HCT116 (cell line): ENCODE data around the gene VPS35. TPM values are rescaled to one million over a fixed set of nuclear protein-coding genes. Genes with fewer than 3 reads are reported as not detected.

Experiments used
- ATAC-seq: fragments of 200-7000 bp; cut with Tn5 transposase; 2 replicates; pipeline ENCODE4 v1.9.1; 2020; ENCODE audit warnings: mild to moderate bottlenecking, moderate library complexity
- BruUV-seq: library from RNA; stranded (reverse); fragments of 400-500 nt; replicated peaks from 2 replicates; lab custom pipeline; 2021; lab: Mats Ljungman, UMichigan
- CTCF ChIA-PET: fragments of 300-600 bp; sonication (Branson Sonifier 250); formaldehyde crosslinking; loops from one replicate; lab custom pipeline; 2021; ENCODE audit warnings: antibody characterized with exemption; lab: Charles Lee
- POLR2A ChIA-PET: fragments of 300-600, 350-600 bp; sonication (Branson Sonifier 250); formaldehyde crosslinking; loops from one replicate; lab custom pipeline; 2021; ENCODE audit warnings: antibody characterized with exemption; lab: Charles Lee
- RAD21 ChIA-PET, 2 experiments: fragments of 300-600 bp; sonication (Branson Sonifier 250); formaldehyde crosslinking; loops; one replicate each; lab custom pipeline; 2023; ENCODE audit warnings: low total read pairs in 2 of 2; ENCODE audit not compliant: uncharacterized antibody in 2 of 2, unreplicated experiment in 2 of 2, low non-redundant PET in 1 of 2; lab: Charles Lee
- DNase-seq: peaks from one replicate; pipeline ENCODE4 v3.0.0-alpha.2; 2010; ENCODE audit warnings: low read depth, low spot score
- H2AFZ ChIP-seq: fragments of 200-600 bp; shearing (Covaris generic), sonication (generic); 2 replicates; pipeline ENCODE4 v1.6.1; 2017; ENCODE audit warnings: low read depth, mixed run types, mixed read lengths, antibody characterized with exemption, low read length; ENCODE audit not compliant: poor library complexity, severe bottlenecking
- H3K27ac ChIP-seq: 2 replicates; pipeline ENCODE4 v1.5.1; 2012; ENCODE audit warnings: low read depth, low read length
- H3K27me3 ChIP-seq: fragments of 200-600 bp; sonication (generic); 2 replicates; pipeline ENCODE4 v1.6.1; 2016; ENCODE audit warnings: mixed run types, low read length, mixed read lengths; ENCODE audit not compliant: insufficient read depth
- H3K36me3 ChIP-seq, 2 experiments: fragments of 200-500 bp in 1 of 2; fragments of 200-600 bp in 1 of 2; sonication (Bioruptor generic) in 1 of 2; sonication (generic) in 1 of 2; 2 replicates each; pipeline versions ENCODE4 v1.5.1 to v1.6.1; 2014 to 2016; ENCODE audit warnings: low read length in 2 of 2, inconsistent platforms in 1 of 2, mixed read lengths in 1 of 2, mixed run types in 1 of 2; ENCODE audit not compliant: insufficient read depth in 2 of 2, control insufficient read depth in 1 of 2
- H3K4me1 ChIP-seq, 2 experiments: fragments of 200-600 bp in 1 of 2; sonication (generic) in 1 of 2; 2 replicates each; pipeline versions ENCODE4 v1.5.1 to v1.6.1; 2012 to 2017; ENCODE audit warnings: low read length in 2 of 2, inconsistent platforms in 1 of 2, mild to moderate bottlenecking in 1 of 2, mixed read lengths in 1 of 2, mixed run types in 1 of 2, moderate library complexity in 1 of 2; ENCODE audit not compliant: insufficient read depth in 2 of 2, control insufficient read depth in 1 of 2
- H3K4me2 ChIP-seq: fragments of 200-600 bp; sonication (generic); 2 replicates; pipeline ENCODE4 v1.6.1; 2017; ENCODE audit warnings: mixed run types, low read length, mixed read lengths
- H3K4me3 ChIP-seq, 2 experiments: fragments of 200-600 bp in 1 of 2; sonication (generic) in 1 of 2; replicated peaks in 1 of 2; 2 replicates each; pipeline ENCODE4 v1.5.1; 2011 to 2016; ENCODE audit warnings: low read length in 2 of 2, control low read depth in 1 of 2, low read depth in 1 of 2, mild to moderate bottlenecking in 1 of 2, mixed read lengths in 1 of 2, mixed run types in 1 of 2
- H3K79me2 ChIP-seq: fragments of 200-600 bp; sonication (generic); 2 replicates; pipeline ENCODE4 v1.6.1; 2017; ENCODE audit warnings: mild to moderate bottlenecking, mixed run types, low read length, moderate library complexity, mixed read lengths; ENCODE audit not compliant: insufficient read depth
- H3K9ac ChIP-seq: fragments of 200-600 bp; sonication (generic); 2 replicates; pipeline ENCODE4 v1.6.1; 2016; ENCODE audit warnings: low read length, mixed read lengths
- H3K9me2 ChIP-seq: fragments of 200-600 bp; sonication (generic), shearing (Covaris generic); 2 replicates; pipeline ENCODE4 v1.6.1; 2017; ENCODE audit warnings: mixed run types, mild to moderate bottlenecking, moderate library complexity; ENCODE audit not compliant: insufficient read depth
- H3K9me3 ChIP-seq, 2 experiments: fragments of 200-500 bp in 1 of 2; fragments of 200-600 bp in 1 of 2; sonication (Bioruptor generic) in 1 of 2; sonication (generic) in 1 of 2; 2 replicates each; pipeline ENCODE4 v1.6.1; 2014 to 2017; ENCODE audit warnings: low read length in 2 of 2, mixed read lengths in 2 of 2, inconsistent platforms in 1 of 2, low read depth in 1 of 2, mild to moderate bottlenecking in 1 of 2, mixed run types in 1 of 2, moderate library complexity in 1 of 2; ENCODE audit not compliant: control insufficient read depth in 1 of 2, insufficient read depth in 1 of 2
- H4K20me1 ChIP-seq: fragments of 200-600 bp; sonication (generic), shearing (Covaris generic); 2 replicates; pipeline ENCODE4 v1.6.1; 2017; ENCODE audit warnings: mixed run types, mild to moderate bottlenecking, moderate library complexity; ENCODE audit not compliant: insufficient read depth
- ATF3 ChIP-seq: IDR thresholded peaks from 2 replicates; pipeline ENCODE4 v1.6.1; 2012
- CBX3 ChIP-seq: IDR thresholded peaks from 2 replicates; pipeline ENCODE4 v1.6.1; 2012; ENCODE audit warnings: low read depth
- CEBPB ChIP-seq: IDR thresholded peaks from 2 replicates; pipeline ENCODE4 v1.6.1; 2012; ENCODE audit warnings: low read depth
- EGR1 ChIP-seq: IDR thresholded peaks from 2 replicates; pipeline ENCODE4 v1.6.1; 2012; ENCODE audit warnings: low read depth
- EZH2 ChIP-seq: fragments of 200-600 bp; sonication (generic); IDR thresholded peaks from 2 replicates; pipeline ENCODE4 v1.6.1; 2017; ENCODE audit warnings: antibody characterized with exemption, mixed run types
- EZH2phosphoT487 ChIP-seq: fragments of 200-600 bp; IDR thresholded peaks from 2 replicates; pipeline ENCODE4 v1.6.1; 2018; ENCODE audit warnings: antibody characterized with exemption, borderline replicate concordance
- FOSL1 ChIP-seq: IDR thresholded peaks from 2 replicates; pipeline ENCODE4 v1.6.1; 2012; ENCODE audit warnings: low read depth
- JUND ChIP-seq: IDR thresholded peaks from 2 replicates; pipeline ENCODE4 v1.6.1; 2012
- MAX ChIP-seq: IDR thresholded peaks from 2 replicates; pipeline ENCODE4 v1.6.1; 2012
- RAD21 ChIP-seq: IDR thresholded peaks from 2 replicates; pipeline ENCODE4 v1.6.1; 2012; ENCODE audit warnings: low read depth, mild to moderate bottlenecking
- SIN3A ChIP-seq: IDR thresholded peaks from 2 replicates; pipeline ENCODE4 v1.6.1; 2012; ENCODE audit warnings: low read depth
- SP1 ChIP-seq: IDR thresholded peaks from 2 replicates; pipeline ENCODE4 v1.6.1; 2012; ENCODE audit warnings: low read depth
- SRF ChIP-seq: IDR thresholded peaks from 2 replicates; pipeline ENCODE4 v1.6.1; 2012; ENCODE audit warnings: low read depth
- ZNF274 ChIP-seq: fragments of 200-500 bp; sonication (Bioruptor generic); IDR thresholded peaks from 2 replicates; pipeline ENCODE4 v1.6.1; 2014; ENCODE audit warnings: mild to moderate bottlenecking, low read depth, low read length, inconsistent platforms
- intact Hi-C: fragments of 100-400 bp; cut with micrococcal nuclease; formaldehyde crosslinking; loops from 2 replicates; pipeline ENCODE4 v1.10.0; 2022
- total RNA-seq: library from RNA; stranded (reverse); gene quantifications from one replicate; pipeline ENCODE4 v1.2.1, GENCODE V29; 2021; ENCODE audit not compliant: unreplicated experiment
- TF ChIP-seq, protein P1 (sequence below), 3 experiments: fragments of 200-600 bp in 1 of 3; sonication (generic) in 1 of 3; IDR thresholded peaks in 2 of 3; conservative IDR thresholded peaks in 1 of 3; 2 replicates each; pipeline ENCODE4 v1.5.1; 2012 to 2017; ENCODE audit warnings: low read depth in 2 of 3, low read length in 2 of 3, antibody characterized with exemption in 1 of 3, borderline replicate concordance in 1 of 3, control low read depth in 1 of 3, mild to moderate bottlenecking in 1 of 3, mixed read lengths in 1 of 3, mixed run types in 1 of 3, moderate library complexity in 1 of 3; ENCODE audit not compliant: insufficient read depth in 1 of 3
- TF ChIP-seq, protein P2 (sequence below): IDR thresholded peaks from 2 replicates; pipeline ENCODE4 v1.6.1; 2012; ENCODE audit warnings: low read depth

The VPS35 gene
- total RNA-seq, 1 experiment from 2014 or later = 115 TPM

DNA sequence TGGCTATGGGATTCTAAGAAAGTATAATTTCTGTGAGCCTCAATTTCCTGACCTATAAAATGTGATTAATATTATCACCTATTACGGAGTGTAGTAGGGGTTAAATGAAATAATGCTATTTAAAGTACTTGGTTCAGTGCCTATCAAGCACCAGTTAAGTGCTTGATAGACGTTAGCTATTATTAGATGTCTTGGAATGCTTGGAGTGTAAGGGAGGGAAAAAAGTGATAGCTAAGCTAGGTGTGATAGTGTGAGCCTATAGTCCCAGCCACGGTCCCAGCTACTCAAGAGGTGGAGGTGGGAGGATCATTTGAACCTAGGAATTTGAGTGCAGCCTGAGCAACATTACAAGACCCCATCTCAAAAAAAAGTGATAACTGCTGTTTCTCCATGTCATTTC is 8.0 kb upstream of the VPS35 start:
- BruUV-seq = no TSS peak
- Histone ChIP-seq H2AFZ (no peak overlapping the region), H3K27me3 (no peaks in the 10 kb centered on the region), H4K20me1 (no peaks in the 10 kb centered on the region), H3K27ac (no peak overlapping the region), H3K4me2 (no peak overlapping the region), H3K4me1 (no peaks in the 10 kb centered on the region), H3K36me3 (peaks cover 44 to 46% of the 10 kb centered on the region in 2 experiments), H3K9me3 (no peaks in the 10 kb centered on the region), H3K4me3 (no peak overlapping the region), H3K79me2 (peaks cover 14% of the 10 kb centered on the region), H3K9ac (no peak overlapping the region), H3K9me2 (no peaks in the 10 kb centered on the region)
- ChIA-PET POLR2A (no interaction called here), RAD21 (no interaction called here), CTCF (no interaction called here)
- no peak for ATAC-seq
- no peak for DNase-seq
- TF ChIP-seq EZH2phosphoT487 (no peak), SIN3A (no peak), EZH2 (no peak), SP1 (no peak), JUND (no peak), CBX3 (no peak), MAX (no peak)
- TF ChIP-seq, protein P1, sequence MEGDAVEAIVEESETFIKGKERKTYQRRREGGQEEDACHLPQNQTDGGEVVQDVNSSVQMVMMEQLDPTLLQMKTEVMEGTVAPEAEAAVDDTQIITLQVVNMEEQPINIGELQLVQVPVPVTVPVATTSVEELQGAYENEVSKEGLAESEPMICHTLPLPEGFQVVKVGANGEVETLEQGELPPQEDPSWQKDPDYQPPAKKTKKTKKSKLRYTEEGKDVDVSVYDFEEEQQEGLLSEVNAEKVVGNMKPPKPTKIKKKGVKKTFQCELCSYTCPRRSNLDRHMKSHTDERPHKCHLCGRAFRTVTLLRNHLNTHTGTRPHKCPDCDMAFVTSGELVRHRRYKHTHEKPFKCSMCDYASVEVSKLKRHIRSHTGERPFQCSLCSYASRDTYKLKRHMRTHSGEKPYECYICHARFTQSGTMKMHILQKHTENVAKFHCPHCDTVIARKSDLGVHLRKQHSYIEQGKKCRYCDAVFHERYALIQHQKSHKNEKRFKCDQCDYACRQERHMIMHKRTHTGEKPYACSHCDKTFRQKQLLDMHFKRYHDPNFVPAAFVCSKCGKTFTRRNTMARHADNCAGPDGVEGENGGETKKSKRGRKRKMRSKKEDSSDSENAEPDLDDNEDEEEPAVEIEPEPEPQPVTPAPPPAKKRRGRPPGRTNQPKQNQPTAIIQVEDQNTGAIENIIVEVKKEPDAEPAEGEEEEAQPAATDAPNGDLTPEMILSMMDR (IDR thresholded peaks at IDR 0.05 in 2 of 3, conservative IDR thresholded peaks at IDR 0.05 in 1 of 3; ENCODE audit: borderline replicate concordance in 1 of 3, insufficient read depth in 1 of 3, low read depth in 2 of 3, low read length in 2 of 3) = no peak
- intact Hi-C loops = no loop called here

GRCh38 chr16:46695937-46696336 is 7.0 kb upstream of the VPS35 start:
- POLR2A ChIA-PET = no interaction called here
- H3K27me3 ChIP-seq = no peaks in the 10 kb centered on the region
- H3K4me2 ChIP-seq = no peak overlapping the region
- no peak overlapping the region for H3K9ac ChIP-seq
- H3K4me3 ChIP-seq = no peak overlapping the region
- no peaks in the 10 kb centered on the region for H3K9me3 ChIP-seq
- H3K36me3 ChIP-seq = peaks cover 52 to 56% of the 10 kb centered on the region in 2 experiments
- CTCF ChIA-PET = no interaction called here
- H3K4me1 ChIP-seq = peaks cover 5% of the 10 kb centered on the region in 2 experiments; a peak in 2 of 4 replicates
- no peaks in the 10 kb centered on the region for H4K20me1 ChIP-seq
- intact Hi-C loops = no loop called here
- no peak overlapping the region for H2AFZ ChIP-seq
- DNase-seq (no peak), ATAC-seq (no peak)
- no peak overlapping the region for H3K27ac ChIP-seq
- H3K9me2 ChIP-seq = no peaks in the 10 kb centered on the region
- TF ChIP-seq EGR1 (no peak), CEBPB (no peak), SRF (no peak), FOSL1 (no peak), MAX (no peak), RAD21 (no peak), ATF3 (no peak), ZNF274 (no peak), EZH2phosphoT487 (no peak), CBX3 (no peak)
- TF ChIP-seq, protein P2, sequence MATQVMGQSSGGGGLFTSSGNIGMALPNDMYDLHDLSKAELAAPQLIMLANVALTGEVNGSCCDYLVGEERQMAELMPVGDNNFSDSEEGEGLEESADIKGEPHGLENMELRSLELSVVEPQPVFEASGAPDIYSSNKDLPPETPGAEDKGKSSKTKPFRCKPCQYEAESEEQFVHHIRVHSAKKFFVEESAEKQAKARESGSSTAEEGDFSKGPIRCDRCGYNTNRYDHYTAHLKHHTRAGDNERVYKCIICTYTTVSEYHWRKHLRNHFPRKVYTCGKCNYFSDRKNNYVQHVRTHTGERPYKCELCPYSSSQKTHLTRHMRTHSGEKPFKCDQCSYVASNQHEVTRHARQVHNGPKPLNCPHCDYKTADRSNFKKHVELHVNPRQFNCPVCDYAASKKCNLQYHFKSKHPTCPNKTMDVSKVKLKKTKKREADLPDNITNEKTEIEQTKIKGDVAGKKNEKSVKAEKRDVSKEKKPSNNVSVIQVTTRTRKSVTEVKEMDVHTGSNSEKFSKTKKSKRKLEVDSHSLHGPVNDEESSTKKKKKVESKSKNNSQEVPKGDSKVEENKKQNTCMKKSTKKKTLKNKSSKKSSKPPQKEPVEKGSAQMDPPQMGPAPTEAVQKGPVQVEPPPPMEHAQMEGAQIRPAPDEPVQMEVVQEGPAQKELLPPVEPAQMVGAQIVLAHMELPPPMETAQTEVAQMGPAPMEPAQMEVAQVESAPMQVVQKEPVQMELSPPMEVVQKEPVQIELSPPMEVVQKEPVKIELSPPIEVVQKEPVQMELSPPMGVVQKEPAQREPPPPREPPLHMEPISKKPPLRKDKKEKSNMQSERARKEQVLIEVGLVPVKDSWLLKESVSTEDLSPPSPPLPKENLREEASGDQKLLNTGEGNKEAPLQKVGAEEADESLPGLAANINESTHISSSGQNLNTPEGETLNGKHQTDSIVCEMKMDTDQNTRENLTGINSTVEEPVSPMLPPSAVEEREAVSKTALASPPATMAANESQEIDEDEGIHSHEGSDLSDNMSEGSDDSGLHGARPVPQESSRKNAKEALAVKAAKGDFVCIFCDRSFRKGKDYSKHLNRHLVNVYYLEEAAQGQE = no peak
- BruUV-seq = no TSS peak
- H3K79me2 ChIP-seq = peaks cover 24% of the 10 kb centered on the region
- RAD21 ChIA-PET = no interaction called here
